GM12873 (cell line): ENCODE results near the gene ZMIZ1.

Experiments
- CTCF ChIP-seq: IDR thresholded peaks from 2 replicates; pipeline ENCODE4 v1.5.1; 2012; ENCODE audit warnings: low read depth, mild to moderate bottlenecking, moderate library complexity, low read length, control low read depth; ENCODE audit not compliant: insufficient read depth; ENCODE audit errors: missing control alignments

ZMIZ1 gene

DNA sequence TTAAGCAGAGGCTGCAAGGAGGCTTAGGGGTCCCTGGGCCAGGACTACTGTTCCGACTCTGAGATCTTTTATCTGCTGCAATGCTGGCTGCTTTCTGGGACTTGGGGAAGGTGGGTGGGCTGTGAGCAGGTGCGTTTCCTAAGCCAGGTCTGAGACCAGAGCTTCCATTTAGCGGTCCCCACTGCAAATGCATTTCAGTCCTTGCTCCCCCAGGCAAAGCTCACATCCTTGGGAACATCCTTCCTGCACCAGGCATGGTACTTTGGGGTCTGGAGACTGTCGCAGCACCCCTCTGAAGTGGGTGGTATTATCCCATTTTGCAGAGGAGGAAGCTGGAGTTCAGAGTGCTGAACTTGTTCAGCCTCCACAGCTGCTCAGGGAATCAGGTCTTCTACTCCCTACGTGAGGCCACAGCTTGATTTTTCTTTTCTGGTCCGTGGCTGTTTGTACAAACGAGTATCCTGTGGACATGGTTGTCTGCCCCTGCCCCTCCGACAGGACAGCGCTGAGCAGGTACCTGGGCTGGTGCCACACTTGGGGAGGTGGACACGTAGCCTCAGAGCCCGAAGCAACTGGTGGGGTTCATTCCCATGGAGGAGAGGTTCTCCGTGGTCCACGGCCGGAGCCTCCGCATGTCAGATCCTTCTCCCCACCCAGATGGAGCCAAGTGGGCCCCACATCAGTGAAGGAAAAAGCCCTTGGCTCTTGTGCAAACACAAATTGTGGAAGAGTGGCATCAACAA lies 20.0 kb downstream of the ZMIZ1 start:
- TF ChIP-seq CTCF = no peak

- TF ChIP-seq CTCF = no peak
These were observed 20.9 kb downstream of the ZMIZ1 start for GRCh38 chr10:79089632-79090031.

DNA sequence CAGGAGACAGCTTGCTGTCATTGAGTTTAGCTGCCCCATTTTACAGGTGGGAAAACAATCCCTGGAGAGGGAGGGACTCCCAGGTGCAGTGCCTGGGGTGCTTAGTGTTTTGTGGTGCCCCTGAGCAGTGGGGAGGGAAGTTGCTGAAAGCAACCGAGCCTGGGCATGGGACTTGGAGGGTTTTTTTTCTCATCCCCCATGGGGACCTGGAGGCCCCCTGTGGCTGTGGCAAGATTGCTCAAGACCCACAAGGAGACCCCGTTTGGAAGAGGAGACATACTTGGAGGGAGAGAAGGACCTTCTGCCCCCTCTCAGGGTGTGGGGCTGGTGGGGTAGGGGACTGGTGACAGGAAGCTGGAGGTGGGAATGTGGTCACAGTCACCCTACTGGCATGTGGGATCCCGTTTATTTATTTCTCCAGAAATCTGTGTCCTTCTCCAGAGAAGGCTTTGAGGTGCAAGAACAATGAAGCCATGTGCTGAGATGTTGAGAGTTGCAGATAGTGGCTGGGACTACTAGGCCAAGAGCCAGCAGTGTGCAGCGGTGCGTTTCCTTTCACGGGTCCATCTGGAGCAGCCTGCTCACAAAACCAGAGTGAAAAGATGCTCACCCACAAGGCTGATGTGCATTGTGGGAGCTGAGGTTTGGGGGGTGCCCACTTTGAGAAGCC lies 21.5 kb downstream of the ZMIZ1 start:
- TF ChIP-seq CTCF = no peak

- no peak for TF ChIP-seq CTCF
These were observed 23.6 kb downstream of the ZMIZ1 start for GRCh38 chr10:79092292-79092896.

- no peak for TF ChIP-seq CTCF
These were observed 25.1 kb downstream of the ZMIZ1 start for GRCh38 chr10:79093658-79094411.

DNA sequence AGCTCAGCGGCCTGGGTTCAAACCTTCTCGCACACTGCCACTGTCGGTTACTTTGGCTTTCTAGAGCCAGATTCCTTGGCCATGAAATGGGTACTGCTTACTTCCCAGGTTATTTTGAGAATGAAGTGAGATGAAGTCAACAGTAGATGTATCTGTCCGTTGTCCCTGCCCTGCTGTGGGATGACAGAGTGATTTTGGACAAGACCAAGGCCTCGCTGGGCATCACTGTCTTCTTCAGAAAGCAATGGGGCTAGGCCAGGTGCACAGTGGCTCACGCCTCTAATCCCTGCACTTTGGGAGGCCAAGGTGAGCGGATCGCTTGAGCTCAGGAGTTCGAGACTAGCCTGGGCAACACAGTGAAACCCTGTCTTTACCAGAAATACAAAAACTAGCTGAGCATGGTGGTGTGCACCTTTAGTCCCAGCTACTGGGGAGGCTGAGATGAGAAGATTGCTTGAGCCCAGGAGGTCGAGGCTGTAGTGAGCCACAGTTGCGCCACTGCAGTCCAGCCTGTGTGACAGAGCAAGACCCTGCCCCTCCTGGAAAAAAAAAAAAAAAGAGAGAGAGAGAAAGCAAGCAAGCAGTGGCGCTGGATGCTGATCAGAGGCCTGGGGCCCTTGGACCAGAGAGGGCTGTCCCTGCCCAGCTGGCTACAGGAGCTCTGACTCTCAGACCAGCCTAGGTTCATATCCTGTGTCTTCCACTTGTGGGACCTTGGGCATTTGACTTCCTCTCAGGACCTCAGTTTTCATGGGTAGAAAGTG lies 25.8 kb downstream of the ZMIZ1 start:
- no peak for TF ChIP-seq CTCF
